Endothelial cell of umbilical vein (primary cell): Measurements from ENCODE around the gene DDHD1. TPM values are rescaled to one million over a fixed set of nuclear protein-coding genes. Genes with fewer than 3 reads are reported as not detected.

Experiments
- polyA plus RNA-seq, 4 experiments: library from polyadenylated mRNA; depleted of rRNA in 3 of 4; stranded (reverse) in 3 of 4; unstranded in 1 of 4; fragments of >200 nt; gene quantifications; 2 replicates each; pipeline versions ENCODE4 v1.2.1 to v1.2.3, GENCODE V29; 2011 to 2012; ENCODE audit warnings: missing spikeins in 1 of 4
- small RNA-seq: library from RNA; depleted of rRNA; stranded (forward); fragments of <200 nt; gene quantifications from one replicate; pipeline ENCODE3, GENCODE V24; 2012; ENCODE audit warnings: low replicate concordance, low read depth; ENCODE audit not compliant: insufficient read depth, insufficient read length
- total RNA-seq: library from RNA; stranded (reverse); gene quantifications from 2 replicates; pipeline ENCODE4 v1.2.3, GENCODE V29; 2021

The DDHD1 gene
- total and polyA plus RNA-seq, 2 donors (not counting 3 experiments of a cell fraction or from before 2014, with no cell fraction given), result 2.7 to 12.4 TPM

Small RNA genes lying within 50 kb of the gene (small RNA-seq; reads per million reads assigned to genes)
- gene AL352979.1, result not detected

Other genes with a start within 250 kb of the DDHD1 start
- gene FERMT2, start 202.3 kb downstream of the DDHD1 start, total RNA-seq, result 108 and 113 TPM in 2 replicates
- gene FERMT2, start 202.3 kb downstream of the DDHD1 start, polyA plus RNA-seq, result 45.8 and 58.7 TPM in 2 replicates